Vagina (tissue), 2 donors: ENCODE measurements around the gene WDR59. TPM values are rescaled to one million over a fixed set of nuclear protein-coding genes. Genes with fewer than 3 reads are reported as not detected.

ENCODE experiments used
- DNase-seq, 2 donors: peaks; one replicate each; pipeline ENCODE4 v3.0.0-alpha.2; 2017; ENCODE audit errors: extremely low spot score in 2 of 2
- H3K27ac ChIP-seq: fragments of 200-600 bp; sonication (generic); one replicate; pipeline ENCODE4 v1.5.1; 2019
- H3K27me3 ChIP-seq: fragments of 200-600 bp; sonication (generic); one replicate; pipeline ENCODE4 v1.5.1; 2019
- H3K36me3 ChIP-seq, 2 donors: fragments of 200-600 bp; sonication (generic); one replicate each; pipeline ENCODE4 v1.5.1; 2017 to 2019
- H3K4me1 ChIP-seq: fragments of 200-600 bp; sonication (generic); one replicate; pipeline ENCODE4 v1.5.1; 2019
- H3K4me3 ChIP-seq, 2 donors: fragments of 200-600 bp; sonication (generic); 1 replicate in 1 of 2; 2 replicates in 1 of 2; pipeline ENCODE4 v1.5.1; 2016 to 2019
- H3K9me3 ChIP-seq: fragments of 200-600 bp; sonication (generic); one replicate; pipeline ENCODE4 v1.5.1; 2019
- CTCF ChIP-seq, 3 experiments: fragments of 450-650 bp in 2 of 3; fragments of 200-600 bp in 1 of 3; sonication (generic) in 1 of 3; IDR thresholded peaks; one replicate each; pipeline ENCODE4 v1.5.1; 2017 to 2019; ENCODE audit warnings: antibody characterized with exemption in 3 of 3, mild to moderate bottlenecking in 2 of 3, moderate library complexity in 2 of 3
- POLR2A ChIP-seq, 2 donors: fragments of 450-650 bp; IDR thresholded peaks; one replicate each; pipeline ENCODE4 v1.6.1; 2017; ENCODE audit warnings: antibody characterized with exemption in 2 of 2, mild to moderate bottlenecking in 2 of 2, moderate library complexity in 2 of 2
- POLR2AphosphoS5 ChIP-seq, 2 donors: sonication (generic); formaldehyde crosslinking; IDR thresholded peaks; one replicate each; pipeline ENCODE4 v1.9.0; 2017; ENCODE audit warnings: antibody characterized with exemption in 2 of 2, mild to moderate bottlenecking in 2 of 2, low read depth in 1 of 2; ENCODE audit not compliant: insufficient read depth in 1 of 2
- intact Hi-C: fragments of 100-400 bp; cut with DNase I; formaldehyde crosslinking; loops from one replicate; pipeline ENCODE4 v1.15.1; 2023
- total RNA-seq: library from RNA; depleted of rRNA; stranded (reverse); fragments of >200 nt; gene quantifications from one replicate; pipeline ENCODE4 v1.2.3, GENCODE V29; 2016

The WDR59 gene
- 95.3 TPM for total RNA-seq

GRCh38 chr16:74984529-74985296 is at the start of gene WDR59:
TSS of gene WDR59 (minus strand) at chr16:74985123. CDS start at chr16:74985017, 106 bp downstream.
- Histone ChIP-seq H3K27ac (peak within 1 kb of the TSS; percentile 71), H3K9me3 (no peaks in the 10 kb centered on the region), H3K4me3 (peak within 1 kb of the TSS; percentile 65 to 73), H3K4me1 (peaks cover 23% of the 10 kb centered on the region), H3K36me3 (no peaks in the 10 kb centered on the region), H3K27me3 (no peaks in the 10 kb centered on the region)
- peak; percentile 98 to 99 for DNase-seq
- intact Hi-C loops: no loop called here
- peak in 1 of 2 donors; percentile 56 for TF ChIP-seq POLR2A (IDR thresholded peaks at IDR 0.05)
- no peak for TF ChIP-seq CTCF (IDR thresholded peaks at IDR 0.05)
- TF ChIP-seq POLR2AphosphoS5 (IDR thresholded peaks at IDR 0.05; ENCODE audit: insufficient read depth in 1 of 2, low read depth in 1 of 2): peak; percentile 87 to 91

- Histone ChIP-seq H3K9me3 (peaks cover 3% of the 10 kb centered on the region), H3K4me3 (no peak overlapping the region), H3K27me3 (no peaks in the 10 kb centered on the region), H3K4me1 (peaks cover 8% of the 10 kb centered on the region), H3K36me3 (no peaks in the 10 kb centered on the region), H3K27ac (no peak overlapping the region)
- no peak for TF ChIP-seq CTCF (IDR thresholded peaks at IDR 0.05)
- no peak for TF ChIP-seq POLR2A (IDR thresholded peaks at IDR 0.05)
- TF ChIP-seq POLR2AphosphoS5 (IDR thresholded peaks at IDR 0.05; ENCODE audit: insufficient read depth in 1 of 2, low read depth in 1 of 2): no peak
- intact Hi-C loops: no loop called here
- DNase-seq: no peak
Observed at GRCh38 chr16:75032655-75033054, 47.7 kb upstream of the WDR59 start.

- H3K27ac ChIP-seq: no peak overlapping the region
- H3K4me1 ChIP-seq: peaks cover 35% of the 10 kb centered on the region
- intact Hi-C loops: no loop called here
- TF ChIP-seq POLR2A (IDR thresholded peaks at IDR 0.05): no peak
- no peak for TF ChIP-seq POLR2AphosphoS5 (IDR thresholded peaks at IDR 0.05; ENCODE audit: insufficient read depth in 1 of 2, low read depth in 1 of 2)
- TF ChIP-seq CTCF (IDR thresholded peaks at IDR 0.05): no peak
- H3K9me3 ChIP-seq: no peaks in the 10 kb centered on the region
- H3K36me3 ChIP-seq: no peaks in the 10 kb centered on the region
- DNase-seq: no peak
- no peak overlapping the region for H3K4me3 ChIP-seq
- no peaks in the 10 kb centered on the region for H3K27me3 ChIP-seq
Observed at GRCh38 chr16:75029854-75030253, 44.9 kb upstream of the WDR59 start.

- TF ChIP-seq POLR2A (IDR thresholded peaks at IDR 0.05) (no peak), CTCF (IDR thresholded peaks at IDR 0.05) (no peak), POLR2AphosphoS5 (IDR thresholded peaks at IDR 0.05; ENCODE audit: insufficient read depth in 1 of 2, low read depth in 1 of 2) (no peak)
- intact Hi-C loops: no loop called here
- Histone ChIP-seq H3K27ac (no peak overlapping the region), H3K36me3 (no peaks in the 10 kb centered on the region), H3K4me1 (peaks cover 39% of the 10 kb centered on the region), H3K4me3 (no peak overlapping the region), H3K27me3 (no peaks in the 10 kb centered on the region), H3K9me3 (no peaks in the 10 kb centered on the region)
- no peak for DNase-seq
Observed at GRCh38 chr16:75028544-75029135, 43.7 kb upstream of the WDR59 start.
